GM23338 (cell line): Measurements from ENCODE around the gene LYST. TPM values are rescaled to one million over a fixed set of nuclear protein-coding genes. Genes with fewer than 3 reads are reported as not detected.

ENCODE experiments used
- ATAC-seq: fragments of 200-7000 bp; cut with Tn5 transposase; 3 replicates; pipeline ENCODE4 v1.9.1; 2020
- DNase-seq: peaks from one replicate; pipeline ENCODE4 v3.0.0-alpha.2; 2015; ENCODE audit warnings: low spot score
- H2AFZ ChIP-seq: fragments of 200-600 bp; sonication (generic); 2 replicates; pipeline ENCODE4 v1.8.0; 2016; ENCODE audit warnings: antibody characterized with exemption, mild to moderate bottlenecking, moderate library complexity
- H3F3A ChIP-seq: fragments of 200-600 bp; sonication (generic); replicated peaks from 2 replicates; pipeline ENCODE4 v1.8.0; 2017; ENCODE audit warnings: antibody characterized with exemption, mixed run types, low read depth
- H3K27ac ChIP-seq: fragments of 200-600 bp; sonication (generic); 2 replicates; pipeline ENCODE4 v1.6.1; 2016; ENCODE audit warnings: low read depth
- H3K27me3 ChIP-seq: fragments of 200-600 bp; sonication (generic); 2 replicates; pipeline ENCODE4 v1.8.0; 2016; ENCODE audit warnings: mild to moderate bottlenecking, mixed run types, moderate library complexity; ENCODE audit not compliant: insufficient read depth
- H3K36me3 ChIP-seq: fragments of 200-600 bp; sonication (generic); 2 replicates; pipeline ENCODE4 v1.8.0; 2016; ENCODE audit warnings: mild to moderate bottlenecking; ENCODE audit not compliant: insufficient read depth
- H3K4me1 ChIP-seq: fragments of 200-600 bp; sonication (generic); 2 replicates; pipeline ENCODE4 v1.8.0; 2016; ENCODE audit warnings: mild to moderate bottlenecking, moderate library complexity; ENCODE audit not compliant: insufficient read depth
- H3K4me2 ChIP-seq: fragments of 200-600 bp; sonication (generic); 2 replicates; pipeline ENCODE4 v1.7.1; 2017; ENCODE audit warnings: mixed run types
- H3K4me3 ChIP-seq: fragments of 200-600 bp; sonication (generic); 2 replicates; pipeline ENCODE4 v1.6.1; 2016; ENCODE audit warnings: mixed run types
- H3K79me2 ChIP-seq: fragments of 200-600 bp; sonication (generic); replicated peaks from 2 replicates; pipeline ENCODE4 v1.8.0; 2017; ENCODE audit warnings: mild to moderate bottlenecking; ENCODE audit not compliant: insufficient read depth
- H3K9me2 ChIP-seq: fragments of 200-600 bp; sonication (generic); 2 replicates; pipeline ENCODE4 v1.8.0; 2017; ENCODE audit not compliant: insufficient read depth
- H4K20me1 ChIP-seq: fragments of 200-600 bp; sonication (generic); replicated peaks from 2 replicates; pipeline ENCODE4 v1.8.0; 2017; ENCODE audit warnings: mild to moderate bottlenecking; ENCODE audit not compliant: insufficient read depth
- H3K27ac Mint-ChIP-seq: 2 replicates; pipeline ENCODE4 v1.8.0; 2020; ENCODE audit warnings: inconsistent platforms, mild to moderate bottlenecking, moderate library complexity, mixed read lengths
- H3K27me3 Mint-ChIP-seq: 3 replicates; pipeline ENCODE4 v1.8.0; 2022; ENCODE audit warnings: low read depth, mild to moderate bottlenecking, moderate library complexity, mixed read lengths, inconsistent platforms; ENCODE audit not compliant: insufficient read depth, poor library complexity
- H3K36me3 Mint-ChIP-seq: 3 replicates; pipeline ENCODE4 v1.8.0; 2021; ENCODE audit warnings: low read depth, mild to moderate bottlenecking, inconsistent platforms, moderate library complexity, mixed read lengths
- H3K4me1 Mint-ChIP-seq: 3 replicates; pipeline ENCODE4 v1.8.0; 2020; ENCODE audit warnings: mild to moderate bottlenecking, inconsistent platforms, mixed read lengths
- H3K4me3 Mint-ChIP-seq: 3 replicates; pipeline ENCODE4 v1.8.0; 2021; ENCODE audit warnings: moderate library complexity, mild to moderate bottlenecking, inconsistent platforms, mixed read lengths
- H3K9me3 Mint-ChIP-seq: 3 replicates; pipeline ENCODE4 v1.8.0; 2020; ENCODE audit warnings: moderate library complexity, mild to moderate bottlenecking, inconsistent platforms, mixed read lengths
- CREB1 ChIP-seq: fragments of 250-450 bp; sonication (Bioruptor Pico); IDR thresholded peaks from 2 replicates; pipeline ENCODE4 v1.5.0; 2020; ENCODE audit warnings: low read depth, mild to moderate bottlenecking, moderate library complexity
- CTCF ChIP-seq, 2 experiments: fragments of 200-600 bp in 1 of 2; sonication (generic) in 1 of 2; conservative IDR thresholded peaks; 2 replicates each; pipeline versions ENCODE4 v1.5.1 to v1.6.1; 2016 to 2017; ENCODE audit warnings: antibody characterized with exemption in 2 of 2, low read depth in 2 of 2, mild to moderate bottlenecking in 2 of 2, moderate library complexity in 1 of 2
- EZH2 ChIP-seq: fragments of 200-600 bp; sonication (generic); IDR thresholded peaks from one replicate; pipeline ENCODE4 v1.8.0; 2017; ENCODE audit warnings: antibody characterized with exemption, mild to moderate bottlenecking, low read depth; ENCODE audit not compliant: unreplicated experiment
- EZH2phosphoT487 ChIP-seq: fragments of 200-600 bp; sonication (generic); IDR thresholded peaks from one replicate; pipeline ENCODE4 v1.8.1; 2018; ENCODE audit warnings: antibody characterized with exemption; ENCODE audit not compliant: unreplicated experiment
- JUNB ChIP-seq: IDR thresholded peaks from one replicate; pipeline ENCODE4 v1.6.1; 2016; ENCODE audit warnings: antibody characterized with exemption; ENCODE audit not compliant: unreplicated experiment
- NANOG ChIP-seq: IDR thresholded peaks from 2 replicates; pipeline ENCODE4 v1.6.1; 2016; ENCODE audit warnings: antibody characterized with exemption, borderline replicate concordance
- POLR2AphosphoS5 ChIP-seq: IDR thresholded peaks from 2 replicates; pipeline ENCODE4 v1.6.1; 2016; ENCODE audit warnings: antibody characterized with exemption, low read depth
- REST ChIP-seq: IDR thresholded peaks from one replicate; pipeline ENCODE4 v1.6.1; 2018; ENCODE audit warnings: antibody characterized with exemption; ENCODE audit not compliant: unreplicated experiment
- ZNF462 ChIP-seq: fragments of 250-450 bp; sonication (Bioruptor Pico); IDR thresholded peaks from 2 replicates; pipeline ENCODE4 v1.5.0; 2020; ENCODE audit warnings: mild to moderate bottlenecking, moderate library complexity
- polyA plus RNA-seq: library from polyadenylated mRNA; unstranded; fragments of >200 nt; fragmentation: Nextera tagmentation; extraction: Ambion mirVana; gene quantifications from 2 replicates; pipeline ENCODE4 v1.2.1, GENCODE V29; 2016
- total RNA-seq: library from RNA; depleted of rRNA; stranded (reverse); fragments of >200 nt; shearing (Covaris generic); gene quantifications from 2 replicates; pipeline ENCODE4 v1.2.3, GENCODE V29; 2014

LYST gene
- total and polyA plus RNA-seq, 2 experiments from 2014 or later, result 0.21 to 1.0 TPM

DNA sequence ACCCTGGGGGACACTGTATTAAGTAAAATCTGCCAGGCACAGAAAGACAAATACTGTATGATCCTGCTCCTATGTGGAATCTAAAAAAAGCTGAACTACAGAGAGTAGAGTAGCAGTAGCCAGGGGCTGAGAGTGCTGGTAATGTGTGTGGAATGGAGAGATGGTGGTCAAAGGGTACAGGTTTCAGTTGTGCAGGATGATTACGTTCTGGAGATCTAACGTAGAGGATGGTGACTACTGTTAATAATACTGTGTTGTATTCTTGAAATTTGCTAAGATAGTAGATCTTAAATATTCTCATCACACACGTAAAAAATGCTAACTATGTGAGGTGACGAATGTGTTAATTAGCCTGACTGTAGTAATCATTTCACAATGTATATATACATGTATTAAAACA is 177.3 kb downstream of the LYST start:
- Histone ChIP-seq H2AFZ (no peak overlapping the region), H3K79me2 (no peaks in the 10 kb centered on the region), H3K4me3 (no peak overlapping the region), H3K27ac (no peak overlapping the region), H3K9me2 (no peaks in the 10 kb centered on the region), H3K4me2 (no peak overlapping the region), H3K36me3 (no peaks in the 10 kb centered on the region), H3K4me1 (no peaks in the 10 kb centered on the region), H4K20me1 (no peaks in the 10 kb centered on the region), H3F3A (no peaks in the 10 kb centered on the region), H3K27me3 (no peaks in the 10 kb centered on the region)
- Mint-ChIP-seq H3K4me1 (no peaks in the 10 kb centered on the region), H3K9me3 (no peaks in the 10 kb centered on the region), H3K27me3 (no peaks in the 10 kb centered on the region), H3K4me3 (no peak overlapping the region), H3K36me3 (no peaks in the 10 kb centered on the region), H3K27ac (no peak overlapping the region)
- DNase-seq (no peak), ATAC-seq (no peak)
- TF ChIP-seq POLR2AphosphoS5 (no peak), CREB1 (CRISPR knock-in tag) (no peak), JUNB (no peak), EZH2phosphoT487 (no peak), CTCF (conservative IDR thresholded peaks at IDR 0.05; ENCODE audit: low read depth in 2 of 2) (no peak), EZH2 (no peak), REST (no peak), ZNF462 (no peak), NANOG (no peak)
